SU-DHL-6 (cell line): ENCODE data around the gene OSBPL6.

ENCODE experiments used
- EZH2phosphoT487 ChIP-seq: fragments of 200-600 bp; sonication (generic), shearing (Covaris generic); conservative IDR thresholded peaks from 2 replicates; pipeline ENCODE4 v1.6.1; 2018; ENCODE audit warnings: mild to moderate bottlenecking, antibody characterized with exemption, low read length, moderate library complexity, mixed read lengths
- TF ChIP-seq, protein P1 (sequence below): fragments of 200-600 bp; sonication (generic); IDR thresholded peaks from one replicate; pipeline ENCODE4 v1.5.1; 2017; ENCODE audit warnings: antibody characterized with exemption, mild to moderate bottlenecking, low read length, moderate library complexity; ENCODE audit not compliant: insufficient read depth, poor library complexity, severe bottlenecking

DNA sequence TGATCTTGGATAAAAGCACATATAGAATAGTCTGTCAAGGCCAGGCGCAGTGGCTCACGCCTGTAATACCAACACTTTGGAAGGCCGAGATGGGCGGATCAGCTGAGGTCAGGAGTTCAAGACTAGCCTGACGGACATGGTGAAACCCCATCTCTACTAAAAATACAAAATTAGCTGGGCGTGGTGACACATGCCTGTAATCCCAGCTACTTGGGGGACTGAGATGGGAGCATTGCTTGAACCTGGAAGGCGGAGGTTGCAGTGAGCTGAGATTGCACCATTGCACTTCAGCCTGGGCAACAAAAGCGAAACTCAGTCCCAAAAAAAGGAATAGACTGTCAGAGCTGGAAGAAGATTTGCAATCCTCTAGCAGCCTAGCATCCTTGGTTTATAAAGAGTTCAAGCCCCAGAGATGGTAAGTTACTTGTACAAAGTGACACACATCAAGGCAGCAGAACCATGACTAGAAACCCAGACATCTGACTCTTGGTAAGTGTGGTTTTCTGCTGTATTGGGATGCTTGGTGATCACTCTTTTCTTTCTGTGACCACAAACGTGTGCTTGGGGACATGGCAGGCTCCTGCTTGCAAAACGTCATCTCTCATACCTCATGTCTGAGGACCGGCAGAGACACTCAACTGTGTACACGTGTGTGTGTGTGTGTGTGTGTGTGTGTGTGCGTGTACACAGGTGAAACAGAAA, 69.0 kb downstream of the OSBPL6 start:
- TF ChIP-seq, protein P1, sequence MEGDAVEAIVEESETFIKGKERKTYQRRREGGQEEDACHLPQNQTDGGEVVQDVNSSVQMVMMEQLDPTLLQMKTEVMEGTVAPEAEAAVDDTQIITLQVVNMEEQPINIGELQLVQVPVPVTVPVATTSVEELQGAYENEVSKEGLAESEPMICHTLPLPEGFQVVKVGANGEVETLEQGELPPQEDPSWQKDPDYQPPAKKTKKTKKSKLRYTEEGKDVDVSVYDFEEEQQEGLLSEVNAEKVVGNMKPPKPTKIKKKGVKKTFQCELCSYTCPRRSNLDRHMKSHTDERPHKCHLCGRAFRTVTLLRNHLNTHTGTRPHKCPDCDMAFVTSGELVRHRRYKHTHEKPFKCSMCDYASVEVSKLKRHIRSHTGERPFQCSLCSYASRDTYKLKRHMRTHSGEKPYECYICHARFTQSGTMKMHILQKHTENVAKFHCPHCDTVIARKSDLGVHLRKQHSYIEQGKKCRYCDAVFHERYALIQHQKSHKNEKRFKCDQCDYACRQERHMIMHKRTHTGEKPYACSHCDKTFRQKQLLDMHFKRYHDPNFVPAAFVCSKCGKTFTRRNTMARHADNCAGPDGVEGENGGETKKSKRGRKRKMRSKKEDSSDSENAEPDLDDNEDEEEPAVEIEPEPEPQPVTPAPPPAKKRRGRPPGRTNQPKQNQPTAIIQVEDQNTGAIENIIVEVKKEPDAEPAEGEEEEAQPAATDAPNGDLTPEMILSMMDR = no peak
- no peak for TF ChIP-seq EZH2phosphoT487
